AG09309 (cell line): ENCODE results near the gene FYB1.

Experiments used
- DNase-seq: peaks from one replicate; pipeline ENCODE4 v3.0.0-alpha.2; 2010; ENCODE audit warnings: low read depth
- H3K4me3 ChIP-seq: 2 replicates; pipeline ENCODE4 v1.5.1; 2011; ENCODE audit warnings: mild to moderate bottlenecking, low read depth, low read length, moderate library complexity; ENCODE audit not compliant: control insufficient read depth
- CTCF ChIP-seq: IDR thresholded peaks from 2 replicates; pipeline ENCODE4 v1.5.1; 2011; ENCODE audit warnings: mild to moderate bottlenecking, low read depth, low read length, inconsistent platforms; ENCODE audit not compliant: insufficient read depth, control insufficient read depth; ENCODE audit errors: missing control alignments

Gene FYB1

GRCh38 chr5:39159811-39160490, 59.4 kb downstream of the FYB1 start:
- TF ChIP-seq CTCF = no peak
- H3K4me3 ChIP-seq = no peak overlapping the region
- no peak for DNase-seq

DNA sequence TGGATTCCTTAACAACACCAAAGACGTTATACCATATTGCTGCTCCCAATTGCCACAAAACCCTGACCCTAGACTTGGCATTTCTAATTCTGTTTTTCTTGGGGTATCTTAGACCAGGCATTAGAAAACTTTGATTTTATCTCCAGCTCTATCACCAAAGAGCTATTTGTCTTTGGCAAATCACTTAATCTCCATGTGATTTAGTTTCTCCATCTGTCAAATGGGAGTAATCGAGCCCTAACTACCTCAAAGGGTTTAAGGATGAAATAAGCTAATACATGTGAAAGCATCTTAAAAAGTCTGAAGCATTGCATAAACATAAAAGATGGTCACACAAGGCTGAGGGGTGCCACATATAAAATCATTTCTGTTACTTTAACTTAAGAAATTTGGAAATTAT, 60.6 kb downstream of the FYB1 start:
- H3K4me3 ChIP-seq = no peak overlapping the region
- TF ChIP-seq CTCF = no peak
- no peak for DNase-seq

DNA sequence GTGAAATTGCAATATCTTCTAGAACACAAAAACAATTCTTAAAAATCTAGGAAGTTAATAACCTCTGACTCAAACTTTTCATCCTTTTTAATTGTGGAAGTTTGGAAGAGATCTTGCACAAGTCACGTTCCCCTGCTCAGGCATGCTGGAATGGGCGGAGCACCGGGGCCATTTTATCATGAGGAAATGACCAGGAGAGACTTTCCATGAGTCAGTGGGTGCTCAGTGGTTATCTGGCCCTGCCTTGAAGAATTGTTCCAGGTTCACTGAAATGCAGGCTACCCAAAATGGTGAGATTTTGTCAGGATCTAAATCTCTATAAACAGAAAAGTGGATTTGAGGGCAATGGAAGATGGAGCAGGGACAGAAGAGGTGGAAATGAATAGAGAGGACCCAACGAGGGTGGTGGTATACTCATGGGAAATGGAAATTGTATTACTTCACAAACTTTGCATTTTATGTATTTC, 61.2 kb downstream of the FYB1 start:
- no peak for DNase-seq
- no peak overlapping the region for H3K4me3 ChIP-seq
- no peak for TF ChIP-seq CTCF

DNA sequence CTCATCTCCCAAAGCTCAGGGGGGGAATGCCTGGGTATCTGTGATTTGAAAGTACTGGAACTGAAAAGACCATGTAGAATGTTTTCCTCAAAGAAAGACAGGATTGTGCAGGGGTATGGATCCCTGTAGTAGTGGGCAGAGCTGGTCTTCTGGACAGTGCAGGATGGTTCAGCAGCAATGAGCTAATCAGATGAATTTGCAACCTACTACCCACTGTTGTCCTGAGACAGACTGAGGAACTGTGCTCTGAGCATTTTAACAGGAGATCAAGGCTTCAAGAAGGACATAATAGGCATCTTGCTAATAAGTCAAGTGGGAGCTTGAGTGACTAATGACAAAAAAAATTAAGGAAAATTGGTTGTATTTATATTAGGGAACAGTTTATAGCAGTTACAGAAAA, 61.7 kb downstream of the FYB1 start:
- no peak for DNase-seq
- H3K4me3 ChIP-seq = no peak overlapping the region
- no peak for TF ChIP-seq CTCF

DNA sequence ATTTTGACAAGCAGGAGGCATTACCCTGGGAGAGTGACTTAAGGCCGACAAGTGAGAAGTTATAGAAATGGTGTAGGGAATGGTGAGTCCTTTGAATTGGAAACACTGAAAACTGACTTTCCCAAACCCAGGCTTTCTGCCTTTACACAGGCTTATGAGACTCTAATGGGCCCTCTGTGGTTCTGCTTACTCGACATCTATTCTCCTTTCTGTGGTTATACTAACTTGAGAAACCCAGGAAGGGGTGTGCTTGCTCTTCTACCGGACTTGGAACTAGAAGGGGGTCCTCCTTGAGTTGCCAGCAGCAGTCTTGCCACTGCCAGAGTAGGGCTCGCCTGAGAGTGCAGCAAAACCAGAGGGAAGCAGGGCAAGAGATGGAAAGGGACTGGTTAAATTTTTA, 63.3 kb downstream of the FYB1 start:
- H3K4me3 ChIP-seq = no peak overlapping the region
- TF ChIP-seq CTCF = no peak
- DNase-seq = no peak

DNA sequence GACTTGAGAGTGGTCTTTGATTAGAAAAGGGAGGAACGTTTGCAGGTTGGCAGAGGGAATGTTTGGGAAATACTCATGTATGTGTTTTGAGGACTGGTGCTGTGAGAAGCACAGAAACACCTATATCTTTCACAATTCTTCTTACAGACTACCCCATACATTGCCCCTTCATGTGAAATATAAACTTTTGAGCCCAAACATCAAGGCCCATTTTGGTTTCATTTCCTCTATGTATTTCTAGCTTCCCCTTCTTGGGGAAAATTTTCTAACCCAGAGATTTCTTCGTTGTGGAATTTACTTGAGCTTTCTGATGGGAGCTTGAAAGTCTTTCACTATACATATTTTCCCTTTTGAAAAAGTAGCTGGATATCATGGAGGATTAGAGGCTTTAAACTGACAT, 67.6 kb downstream of the FYB1 start:
- TF ChIP-seq CTCF = no peak
- H3K4me3 ChIP-seq = no peak overlapping the region
- DNase-seq = no peak
